Superior temporal gyrus (tissue), 1 donor: ENCODE measurements around the gene MESP1.

Experiments used
- DNase-seq: peaks from one replicate; pipeline ENCODE4 v3.0.0-alpha.2; 2016; ENCODE audit errors: extremely low spot score

MESP1 gene

GRCh38 chr15:89758283-89758682 is 7.2 kb upstream of the MESP1 start:
- DNase-seq = no peak

- DNase-seq = no peak
These were observed 5.8 kb upstream of the MESP1 start for GRCh38 chr15:89756897-89757296.

GRCh38 chr15:89755701-89756100 is 4.7 kb upstream of the MESP1 start:
- DNase-seq = no peak

- no peak for DNase-seq
These were observed 3.5 kb upstream of the MESP1 start for GRCh38 chr15:89754361-89755154.

- DNase-seq = no peak
These were observed 2.8 kb upstream of the MESP1 start for GRCh38 chr15:89753855-89754254.

- no peak for DNase-seq
These were observed 699 bp upstream of the MESP1 start for GRCh38 chr15:89751748-89752147.

- DNase-seq = no peak
These were observed 994 bp downstream of the MESP1 start for GRCh38 chr15:89749951-89750559.

GRCh38 chr15:89749526-89749925 is 1.5 kb downstream of the MESP1 start:
- no peak for DNase-seq

GRCh38 chr15:89749054-89749453 is 2.0 kb downstream of the MESP1 start:
- no peak for DNase-seq

- DNase-seq = no peak
These were observed 3.1 kb downstream of the MESP1 start for GRCh38 chr15:89747708-89748682.

GRCh38 chr15:89746386-89746780 is 4.7 kb downstream of the MESP1 start:
- DNase-seq = no peak

GRCh38 chr15:89745768-89746167 is 5.3 kb downstream of the MESP1 start:
- no peak for DNase-seq

- DNase-seq = no peak
These were observed 5.9 kb downstream of the MESP1 start for GRCh38 chr15:89745131-89745530.

GRCh38 chr15:89743594-89743993 is 7.5 kb downstream of the MESP1 start:
- DNase-seq = no peak

- no peak for DNase-seq
These were observed 8.0 kb downstream of the MESP1 start for GRCh38 chr15:89743011-89743410.

GRCh38 chr15:89740137-89740536 is 10.9 kb downstream of the MESP1 start:
- DNase-seq = peak; percentile 92

- DNase-seq = no peak
These were observed 15.3 kb downstream of the MESP1 start for GRCh38 chr15:89735773-89736172.

GRCh38 chr15:89732451-89733172 is 18.4 kb downstream of the MESP1 start:
- DNase-seq = no peak

- DNase-seq = no peak
These were observed 19.8 kb downstream of the MESP1 start for GRCh38 chr15:89731275-89731674.

GRCh38 chr15:89728254-89728653 is 22.8 kb downstream of the MESP1 start:
- DNase-seq = no peak

GRCh38 chr15:89725064-89725463 is 26.0 kb downstream of the MESP1 start:
- DNase-seq = no peak

- no peak for DNase-seq
These were observed 26.4 kb downstream of the MESP1 start for GRCh38 chr15:89724621-89725020.
